Measurements from ENCODE around the gene MAPKBP1.

MAPKBP1 gene

DNA sequence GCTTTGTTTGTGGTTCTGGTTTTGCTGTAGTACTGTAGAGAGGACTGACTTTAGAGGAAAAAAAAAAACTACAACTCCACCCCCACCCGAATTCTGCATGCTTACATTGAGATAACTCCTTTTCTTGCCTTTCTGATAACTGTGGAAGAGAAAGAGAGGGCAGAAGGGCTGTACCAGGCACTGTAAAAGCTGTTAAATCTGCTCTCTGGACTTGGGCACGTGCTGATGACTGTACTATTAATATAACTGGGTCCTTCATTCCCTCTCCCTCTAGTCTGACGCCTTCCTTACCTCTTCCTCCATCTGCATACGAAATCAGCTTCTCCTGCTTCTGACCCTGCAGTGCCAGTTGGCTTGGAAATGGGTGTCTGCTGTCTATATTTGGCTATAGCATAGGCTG, 15.0 kb downstream of the MAPKBP1 start:
- H3K27me3 ChIP-seq (ENCODE audit: insufficient read depth, low read depth, severe bottlenecking), result no peaks in the 10 kb centered on the region
- H3K4me3 ChIP-seq (ENCODE audit: low read depth, low read length), result no peak overlapping the region
- no peak overlapping the region for H3K27ac ChIP-seq
- H3K36me3 ChIP-seq, result no peaks in the 10 kb centered on the region
- TF ChIP-seq, protein P1, sequence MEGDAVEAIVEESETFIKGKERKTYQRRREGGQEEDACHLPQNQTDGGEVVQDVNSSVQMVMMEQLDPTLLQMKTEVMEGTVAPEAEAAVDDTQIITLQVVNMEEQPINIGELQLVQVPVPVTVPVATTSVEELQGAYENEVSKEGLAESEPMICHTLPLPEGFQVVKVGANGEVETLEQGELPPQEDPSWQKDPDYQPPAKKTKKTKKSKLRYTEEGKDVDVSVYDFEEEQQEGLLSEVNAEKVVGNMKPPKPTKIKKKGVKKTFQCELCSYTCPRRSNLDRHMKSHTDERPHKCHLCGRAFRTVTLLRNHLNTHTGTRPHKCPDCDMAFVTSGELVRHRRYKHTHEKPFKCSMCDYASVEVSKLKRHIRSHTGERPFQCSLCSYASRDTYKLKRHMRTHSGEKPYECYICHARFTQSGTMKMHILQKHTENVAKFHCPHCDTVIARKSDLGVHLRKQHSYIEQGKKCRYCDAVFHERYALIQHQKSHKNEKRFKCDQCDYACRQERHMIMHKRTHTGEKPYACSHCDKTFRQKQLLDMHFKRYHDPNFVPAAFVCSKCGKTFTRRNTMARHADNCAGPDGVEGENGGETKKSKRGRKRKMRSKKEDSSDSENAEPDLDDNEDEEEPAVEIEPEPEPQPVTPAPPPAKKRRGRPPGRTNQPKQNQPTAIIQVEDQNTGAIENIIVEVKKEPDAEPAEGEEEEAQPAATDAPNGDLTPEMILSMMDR (IDR thresholded peaks at IDR 0.05; ENCODE audit: low read depth, low read length), result no peak
- H3K9me3 ChIP-seq (ENCODE audit: severe bottlenecking), result no peaks in the 10 kb centered on the region
- DNase-seq, result no peak

DNA sequence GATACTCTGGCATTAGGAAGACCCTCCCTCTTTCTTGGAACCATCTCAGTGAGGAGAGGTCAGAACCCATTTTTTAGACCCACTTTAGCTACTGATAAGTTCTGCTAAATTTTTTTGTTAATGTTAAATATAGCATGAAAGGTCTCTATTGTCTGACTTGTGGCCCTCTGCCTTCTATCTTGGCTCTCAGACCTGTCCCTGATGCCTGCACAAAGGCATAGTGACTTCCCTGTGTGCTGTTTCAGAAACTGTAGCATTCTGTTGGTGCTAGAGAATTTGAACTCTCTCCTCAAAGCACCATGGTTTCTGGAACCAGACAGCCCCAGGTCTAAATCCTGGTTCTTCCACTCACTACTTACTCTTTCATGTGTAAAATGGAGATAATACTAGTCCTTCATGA, 15.4 kb downstream of the MAPKBP1 start:
- Histone ChIP-seq H3K9me3 (ENCODE audit: severe bottlenecking) (no peaks in the 10 kb centered on the region), H3K4me3 (ENCODE audit: low read depth, low read length) (no peak overlapping the region), H3K36me3 (no peaks in the 10 kb centered on the region), H3K27me3 (ENCODE audit: insufficient read depth, low read depth, severe bottlenecking) (no peaks in the 10 kb centered on the region), H3K27ac (no peak overlapping the region)
- TF ChIP-seq, protein P1 (IDR thresholded peaks at IDR 0.05; ENCODE audit: low read depth, low read length), result no peak
- no peak for DNase-seq

DNA sequence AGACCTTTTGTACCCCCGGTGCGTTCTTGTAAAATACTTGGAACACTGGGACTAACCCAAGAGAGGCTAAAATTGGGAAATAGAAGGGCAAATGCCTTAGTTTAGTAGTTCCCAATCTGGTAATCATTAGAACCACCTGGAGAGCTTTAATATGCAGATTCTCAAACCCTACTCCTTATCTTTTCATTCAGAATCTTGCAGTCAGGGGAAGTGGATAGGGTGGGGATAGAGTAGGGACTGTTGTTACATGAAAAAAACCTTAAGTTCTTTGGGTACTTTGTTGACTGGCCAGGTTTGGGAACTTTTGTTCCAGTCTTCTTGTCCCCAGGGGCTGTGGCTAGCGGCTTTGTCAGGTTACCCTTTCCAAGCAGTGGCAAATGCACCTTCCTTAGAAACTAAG, 15.9 kb downstream of the MAPKBP1 start:
- Histone ChIP-seq H3K27ac (no peak overlapping the region), H3K4me3 (ENCODE audit: low read depth, low read length) (no peak overlapping the region), H3K27me3 (ENCODE audit: insufficient read depth, low read depth, severe bottlenecking) (no peaks in the 10 kb centered on the region), H3K36me3 (no peaks in the 10 kb centered on the region), H3K9me3 (ENCODE audit: severe bottlenecking) (no peaks in the 10 kb centered on the region)
- TF ChIP-seq, protein P1 (IDR thresholded peaks at IDR 0.05; ENCODE audit: low read depth, low read length), result no peak
- no peak for DNase-seq

DNA sequence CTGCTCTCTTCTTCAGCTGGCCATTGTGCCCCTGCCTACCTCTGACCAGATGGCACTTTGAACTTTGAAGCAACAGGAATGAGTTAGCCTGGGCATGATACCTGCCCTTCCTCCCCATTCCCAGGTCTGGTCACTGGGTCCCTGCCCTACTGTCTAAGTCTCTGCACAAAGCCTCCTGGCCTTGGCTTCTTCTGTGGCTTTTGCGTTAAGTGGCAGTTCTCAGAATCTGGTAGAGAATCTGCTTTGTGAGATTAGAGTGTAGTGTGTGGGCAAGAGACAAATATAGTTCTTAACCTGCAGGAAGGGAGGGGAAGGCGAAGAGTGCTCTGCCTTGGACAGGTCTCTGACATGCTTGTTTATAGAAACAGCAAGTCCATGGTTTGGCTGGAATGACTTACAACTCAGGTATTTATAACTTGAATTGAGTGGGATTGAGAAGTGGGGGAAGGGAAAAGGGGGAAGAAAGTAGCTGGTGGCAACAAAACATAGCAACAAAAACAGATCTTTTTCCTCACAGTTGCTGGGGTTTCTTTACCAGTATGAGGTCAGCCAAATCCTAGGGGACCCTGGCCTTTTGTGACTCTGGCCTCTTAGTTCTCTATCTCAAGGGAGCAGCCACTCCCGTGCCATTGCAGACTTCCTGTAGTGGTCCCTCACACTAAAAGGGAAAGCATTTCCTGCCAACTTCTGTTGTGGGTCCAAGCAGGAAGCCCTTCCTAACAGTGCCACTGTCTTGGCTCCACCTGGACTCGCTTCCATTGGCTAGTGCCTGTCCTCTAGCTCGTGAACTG, 16.7 kb downstream of the MAPKBP1 start:
- H3K9me3 ChIP-seq (ENCODE audit: severe bottlenecking), result no peaks in the 10 kb centered on the region
- TF ChIP-seq, protein P1 (IDR thresholded peaks at IDR 0.05; ENCODE audit: low read depth, low read length), result no peak
- no peak overlapping the region for H3K4me3 ChIP-seq (ENCODE audit: low read depth, low read length)
- H3K27ac ChIP-seq, result no peak overlapping the region
- DNase-seq, result no peak
- H3K27me3 ChIP-seq (ENCODE audit: insufficient read depth, low read depth, severe bottlenecking), result no peaks in the 10 kb centered on the region
- no peaks in the 10 kb centered on the region for H3K36me3 ChIP-seq

DNA sequence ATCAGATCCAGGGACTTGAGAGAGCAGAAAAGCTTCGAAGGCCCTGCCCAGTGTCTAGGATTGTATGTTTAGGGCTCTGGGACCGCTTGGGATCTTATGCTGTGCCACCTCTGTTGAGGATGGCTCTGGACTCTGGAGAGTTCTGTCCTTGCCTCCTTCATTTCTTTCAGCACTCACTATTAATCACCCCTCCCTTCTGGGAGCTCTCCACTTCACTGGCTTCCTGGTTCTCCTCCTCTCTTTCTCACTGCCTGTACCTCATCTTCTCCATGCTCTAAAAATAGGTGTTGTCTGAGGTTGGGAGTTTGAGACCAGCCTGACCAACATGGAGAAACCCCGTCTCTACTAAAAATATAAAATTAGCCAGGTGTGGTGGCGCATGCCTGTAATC, 17.3 kb downstream of the MAPKBP1 start:
- H3K4me3 ChIP-seq (ENCODE audit: low read depth, low read length), result no peak overlapping the region
- DNase-seq, result no peak
- H3K9me3 ChIP-seq (ENCODE audit: severe bottlenecking), result no peaks in the 10 kb centered on the region
- no peak overlapping the region for H3K27ac ChIP-seq
- TF ChIP-seq, protein P1 (IDR thresholded peaks at IDR 0.05; ENCODE audit: low read depth, low read length), result no peak
- no peaks in the 10 kb centered on the region for H3K36me3 ChIP-seq
- H3K27me3 ChIP-seq (ENCODE audit: insufficient read depth, low read depth, severe bottlenecking), result no peaks in the 10 kb centered on the region
